ENCODE results near the gene RPLP1. TPM values are rescaled to one million over a fixed set of nuclear protein-coding genes. Genes with fewer than 3 reads are reported as not detected.

The RPLP1 gene
- polyA plus RNA-seq, 1 experiment: 722 TPM

GRCh38 chr15:69478259-69478781 is 25.7 kb downstream of the RPLP1 start:
- H3K27me3 ChIP-seq (ENCODE audit: control insufficient read depth, insufficient read depth, low read length): peaks cover 18% of the 10 kb centered on the region
- peak; percentile 88 for TF ChIP-seq CTCF (IDR thresholded peaks at IDR 0.05; ENCODE audit: low read depth, low read length)
- no peak overlapping the region for H3K27ac ChIP-seq (ENCODE audit: low read depth, low read length)
- no peaks in the 10 kb centered on the region; the same call in 1 of the 2 replicates for H3K9me3 ChIP-seq (ENCODE audit: control insufficient read depth, insufficient read depth, low read length)
- no peak for DNase-seq (ENCODE audit: low read depth, low spot score)
- ChIA-PET POLR2A (no interaction called here), CTCF (interaction anchor here (0.5 to 3.6 kb wide), 19 partner anchors 9 to 1204 kb away, joined by 3 to 25 read pairs (median 4); no protein-coding TSS in a partner anchor)
- H3K4me3 ChIP-seq (ENCODE audit: low read depth, low read length): no peak overlapping the region

- no peak overlapping the region for H3K27ac ChIP-seq (ENCODE audit: low read depth, low read length)
- DNase-seq (ENCODE audit: low read depth, low spot score): no peak
- ChIA-PET POLR2A (no interaction called here), CTCF (interaction anchor here (0.9 to 3.6 kb wide), 4 partner anchors 83 to 1009 kb away, joined by 3 to 25 read pairs (median 5); no protein-coding TSS in a partner anchor)
- no peaks in the 10 kb centered on the region; the same call in 1 of the 2 replicates for H3K9me3 ChIP-seq (ENCODE audit: control insufficient read depth, insufficient read depth, low read length)
- no peak overlapping the region for H3K4me3 ChIP-seq (ENCODE audit: low read depth, low read length)
- H3K27me3 ChIP-seq (ENCODE audit: control insufficient read depth, insufficient read depth, low read length): peaks cover 23% of the 10 kb centered on the region
- TF ChIP-seq CTCF (IDR thresholded peaks at IDR 0.05; ENCODE audit: low read depth, low read length): no peak
Measured at GRCh38 chr15:69479081-69479480, 26.5 kb downstream of the RPLP1 start.

GRCh38 chr15:69479971-69480370 is 27.4 kb downstream of the RPLP1 start:
- H3K27ac ChIP-seq (ENCODE audit: low read depth, low read length): no peak overlapping the region
- peaks cover 32% of the 10 kb centered on the region for H3K27me3 ChIP-seq (ENCODE audit: control insufficient read depth, insufficient read depth, low read length)
- CTCF ChIA-PET: interaction anchor here (0.6 to 3.6 kb wide), 2 partner anchors 17 to 1008 kb away, joined by 3 to 25 read pairs; no protein-coding TSS in a partner anchor
- POLR2A ChIA-PET: no interaction called here
- H3K9me3 ChIP-seq (ENCODE audit: control insufficient read depth, insufficient read depth, low read length): no peaks in the 10 kb centered on the region; the same call in 1 of the 2 replicates
- TF ChIP-seq CTCF (IDR thresholded peaks at IDR 0.05; ENCODE audit: low read depth, low read length): no peak
- no peak for DNase-seq (ENCODE audit: low read depth, low spot score)
- no peak overlapping the region for H3K4me3 ChIP-seq (ENCODE audit: low read depth, low read length)

- TF ChIP-seq CTCF (IDR thresholded peaks at IDR 0.05; ENCODE audit: low read depth, low read length): no peak
- no peaks in the 10 kb centered on the region; the same call in 1 of the 2 replicates for H3K9me3 ChIP-seq (ENCODE audit: control insufficient read depth, insufficient read depth, low read length)
- H3K4me3 ChIP-seq (ENCODE audit: low read depth, low read length): no peak overlapping the region
- no peak overlapping the region for H3K27ac ChIP-seq (ENCODE audit: low read depth, low read length)
- ChIA-PET CTCF (interaction anchor here (1.7 kb wide), 1 partner anchor 1008 kb away, joined by 6 read pairs; no protein-coding TSS in a partner anchor), POLR2A (interaction anchor here (0.6 kb wide), 1 partner anchor 1116 kb away, joined by 3 read pairs; no protein-coding TSS in a partner anchor)
- peaks cover 36% of the 10 kb centered on the region for H3K27me3 ChIP-seq (ENCODE audit: control insufficient read depth, insufficient read depth, low read length)
- no peak for DNase-seq (ENCODE audit: low read depth, low spot score)
Measured at GRCh38 chr15:69480932-69481331, 28.3 kb downstream of the RPLP1 start.

- TF ChIP-seq CTCF (IDR thresholded peaks at IDR 0.05; ENCODE audit: low read depth, low read length): no peak
- Histone ChIP-seq H3K27me3 (ENCODE audit: control insufficient read depth, insufficient read depth, low read length) (peaks cover 47% of the 10 kb centered on the region), H3K9me3 (ENCODE audit: control insufficient read depth, insufficient read depth, low read length) (no peaks in the 10 kb centered on the region; the same call in 1 of the 2 replicates), H3K27ac (ENCODE audit: low read depth, low read length) (no peak overlapping the region), H3K4me3 (ENCODE audit: low read depth, low read length) (no peak overlapping the region)
- no peak for DNase-seq (ENCODE audit: low read depth, low spot score)
- ChIA-PET POLR2A (no interaction called here), CTCF (no interaction called here)
Measured at GRCh38 chr15:69482686-69483256, 30.2 kb downstream of the RPLP1 start.
